Upper lobe of left lung (tissue), 6 donors: ENCODE results near the gene GUCA2B. TPM values are rescaled to one million over a fixed set of nuclear protein-coding genes. Genes with fewer than 3 reads are reported as not detected.
A peak's percentile ranks its signal among the peaks of the same experiment; 100 is the strongest.

Source experiments
- ATAC-seq, 2 donors: fragments of 200-7000 bp; cut with Tn5 transposase; one replicate each; pipeline ENCODE4 v1.9.1; 2022; ENCODE audit warnings: mild to moderate bottlenecking in 2 of 2, moderate library complexity in 2 of 2; ENCODE audit not compliant: low FRiP score in 2 of 2
- DNase-seq, 2 donors: peaks; one replicate each; pipeline ENCODE4 v3.0.0-alpha.2; 2019 to 2020
- H3K27ac ChIP-seq, 4 donors: fragments of 200-600 bp; sonication (generic); one replicate each; pipeline ENCODE4 v1.5.1; 2016 to 2019
- H3K27me3 ChIP-seq, 4 donors: fragments of 200-600 bp; sonication (generic); one replicate each; pipeline ENCODE4 v1.5.1; 2017 to 2019
- H3K36me3 ChIP-seq, 4 donors: fragments of 200-600 bp; sonication (generic); one replicate each; pipeline ENCODE4 v1.5.1; 2016 to 2019
- H3K4me1 ChIP-seq, 4 donors: fragments of 200-600 bp; sonication (generic); one replicate each; pipeline ENCODE4 v1.5.1; 2018 to 2019
- H3K4me3 ChIP-seq, 4 donors: fragments of 200-600 bp; sonication (generic); one replicate each; pipeline ENCODE4 v1.5.1; 2017 to 2019; ENCODE audit warnings: mild to moderate bottlenecking in 2 of 4, moderate library complexity in 1 of 4
- H3K9me3 ChIP-seq, 4 donors: fragments of 200-600 bp; sonication (generic); one replicate each; pipeline ENCODE4 v1.5.1; 2018 to 2019
- EP300 ChIP-seq, 4 donors: sonication (generic); formaldehyde crosslinking; IDR thresholded peaks; one replicate each; pipeline ENCODE4 v1.5.1; 2017; ENCODE audit warnings: antibody characterized with exemption in 4 of 4, control low read depth in 2 of 4
- POLR2A ChIP-seq, 4 donors: fragments of 450-650 bp; IDR thresholded peaks; one replicate each; pipeline ENCODE4 v1.5.1; 2016 to 2017; ENCODE audit warnings: antibody characterized with exemption in 4 of 4, mild to moderate bottlenecking in 2 of 4
- POLR2AphosphoS5 ChIP-seq, 2 donors: sonication (generic); formaldehyde crosslinking; IDR thresholded peaks; one replicate each; pipeline ENCODE4 v1.5.1; 2017; ENCODE audit warnings: antibody characterized with exemption in 2 of 2
- WGBS, 2 donors: methylation state at CpG; one replicate each; pipeline ENCODE4 v1.1.5; 2017 to 2018; 5-methylcytosine and 5-hydroxymethylcytosine counted together
- total RNA-seq, 6 donors: library from RNA; depleted of rRNA in 4 of 6; stranded (reverse); fragments of >200 nt in 4 of 6; gene quantifications; one replicate each; pipeline versions ENCODE4 v1.1.0 to v1.2.1, GENCODE V29; 2016 to 2021
- TF ChIP-seq, protein P1 (sequence below), 6 experiments: fragments of 450-650 bp in 4 of 6; fragments of 200-600 bp in 2 of 6; sonication (generic) in 2 of 6; IDR thresholded peaks; one replicate each; pipeline ENCODE4 v1.5.1; 2016 to 2019; ENCODE audit warnings: antibody characterized with exemption in 6 of 6
- donor health status: DM: no; HTN: no; CAD: no; lungs with moderate emphysema.
- donor health status: DM: no; HTN: yes; CAD: no; lungs with severe emphysema.

The GUCA2B gene
- total RNA-seq, 6 donors from 2014 or later = not detected

DNA sequence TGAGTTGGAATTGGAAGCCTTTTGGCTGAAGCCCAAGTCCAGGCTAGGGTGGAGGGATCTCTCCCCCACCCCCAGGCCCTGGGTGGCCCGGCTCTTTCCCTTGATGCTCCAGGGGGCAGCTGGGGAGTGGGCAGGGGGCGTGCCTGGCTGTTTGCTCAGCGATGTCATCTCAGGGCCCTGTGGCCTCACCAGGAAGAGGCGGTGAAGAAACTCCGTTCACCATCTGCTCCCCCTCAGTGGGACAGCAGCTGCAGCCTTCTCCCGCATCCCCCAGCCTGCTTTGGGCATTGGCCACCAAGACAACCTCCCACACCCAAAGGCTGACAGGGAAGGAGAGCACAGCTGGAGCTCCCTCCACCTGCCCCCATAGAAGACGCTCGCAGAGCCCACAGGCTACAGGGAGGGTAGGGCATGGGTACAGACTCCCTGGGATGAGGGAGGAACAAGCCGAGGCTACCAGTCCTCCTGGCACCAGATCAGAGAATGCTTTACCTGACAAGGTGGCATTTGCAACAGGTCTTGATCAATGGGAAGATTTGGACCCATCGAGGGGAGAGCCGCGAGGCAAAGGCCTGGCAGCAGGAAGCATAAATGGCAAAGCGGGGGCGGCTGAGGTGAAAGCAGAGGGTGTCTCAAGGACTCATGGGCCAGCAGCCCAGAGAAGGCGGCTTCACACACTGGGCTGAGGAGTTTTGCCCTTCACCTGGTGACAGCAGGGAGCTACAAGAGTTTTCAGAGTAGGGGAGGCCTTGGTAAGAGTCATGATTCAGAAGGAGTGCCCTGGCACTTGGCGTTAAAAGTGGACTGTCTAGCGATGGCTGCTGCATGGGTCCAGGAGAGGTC is 17.8 kb downstream of the GUCA2B start:
- H3K4me3 ChIP-seq = no peak overlapping the region
- no peaks in the 10 kb centered on the region for H3K36me3 ChIP-seq
- ATAC-seq (peak in 1 of 2 donors; percentile 68), DNase-seq (peak in 1 of 2 donors; percentile 73)
- 63 to 76% methylated on average over 15 to 17 of the region's 17 CpGs for WGBS, 2 donors
- H3K27me3 ChIP-seq = no peaks in the 10 kb centered on the region
- H3K9me3 ChIP-seq = no peaks in the 10 kb centered on the region
- peaks cover 30 to 39% (median 32%) of the 10 kb centered on the region in 4 donors for H3K4me1 ChIP-seq
- TF ChIP-seq EP300 (IDR thresholded peaks at IDR 0.05) = no peak
- TF ChIP-seq POLR2AphosphoS5 (IDR thresholded peaks at IDR 0.05) = no peak
- TF ChIP-seq, protein P1, sequence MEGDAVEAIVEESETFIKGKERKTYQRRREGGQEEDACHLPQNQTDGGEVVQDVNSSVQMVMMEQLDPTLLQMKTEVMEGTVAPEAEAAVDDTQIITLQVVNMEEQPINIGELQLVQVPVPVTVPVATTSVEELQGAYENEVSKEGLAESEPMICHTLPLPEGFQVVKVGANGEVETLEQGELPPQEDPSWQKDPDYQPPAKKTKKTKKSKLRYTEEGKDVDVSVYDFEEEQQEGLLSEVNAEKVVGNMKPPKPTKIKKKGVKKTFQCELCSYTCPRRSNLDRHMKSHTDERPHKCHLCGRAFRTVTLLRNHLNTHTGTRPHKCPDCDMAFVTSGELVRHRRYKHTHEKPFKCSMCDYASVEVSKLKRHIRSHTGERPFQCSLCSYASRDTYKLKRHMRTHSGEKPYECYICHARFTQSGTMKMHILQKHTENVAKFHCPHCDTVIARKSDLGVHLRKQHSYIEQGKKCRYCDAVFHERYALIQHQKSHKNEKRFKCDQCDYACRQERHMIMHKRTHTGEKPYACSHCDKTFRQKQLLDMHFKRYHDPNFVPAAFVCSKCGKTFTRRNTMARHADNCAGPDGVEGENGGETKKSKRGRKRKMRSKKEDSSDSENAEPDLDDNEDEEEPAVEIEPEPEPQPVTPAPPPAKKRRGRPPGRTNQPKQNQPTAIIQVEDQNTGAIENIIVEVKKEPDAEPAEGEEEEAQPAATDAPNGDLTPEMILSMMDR (IDR thresholded peaks at IDR 0.05) = no peak
- H3K27ac ChIP-seq = peak overlapping the region; percentile 8 to 71 (median 58)

DNA sequence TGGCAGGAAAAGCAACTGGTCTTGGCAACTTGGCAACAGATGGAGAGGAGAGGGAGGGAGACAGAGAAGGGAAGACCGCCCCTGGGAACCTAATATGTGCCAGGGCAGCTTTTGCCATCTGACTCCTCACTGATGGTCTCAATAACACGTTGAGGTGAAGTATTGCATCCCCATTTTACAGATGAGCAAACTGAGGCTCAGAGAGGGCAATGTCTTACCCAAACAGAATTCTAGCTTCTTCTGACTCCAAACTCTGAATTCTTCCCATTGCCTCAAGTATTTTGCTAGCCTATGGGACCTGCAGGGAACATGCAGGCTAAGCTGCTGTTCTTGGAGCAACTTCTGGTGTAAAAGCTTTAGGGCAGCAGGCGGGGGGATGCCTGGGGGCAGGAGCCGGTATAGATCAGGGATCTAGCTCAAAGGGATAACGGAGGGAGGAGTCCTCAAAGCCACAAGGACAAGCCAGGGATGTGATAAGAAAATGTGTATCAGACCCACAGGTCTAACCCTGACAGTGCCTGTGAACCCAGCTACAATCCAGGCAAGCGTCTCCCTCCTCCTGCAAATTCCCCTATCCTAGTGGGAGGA is 18.6 kb downstream of the GUCA2B start:
- H3K9me3 ChIP-seq = no peaks in the 10 kb centered on the region
- H3K27me3 ChIP-seq = no peaks in the 10 kb centered on the region
- TF ChIP-seq POLR2A (IDR thresholded peaks at IDR 0.05) (no peak), EP300 (IDR thresholded peaks at IDR 0.05) (no peak), POLR2AphosphoS5 (IDR thresholded peaks at IDR 0.05) (no peak)
- TF ChIP-seq, protein P1 (IDR thresholded peaks at IDR 0.05) = no peak
- peak overlapping the region; percentile 8 to 71 (median 58) for H3K27ac ChIP-seq
- no peaks in the 10 kb centered on the region for H3K36me3 ChIP-seq
- H3K4me1 ChIP-seq = peaks cover 27 to 36% (median 29%) of the 10 kb centered on the region in 4 donors
- ATAC-seq = no peak
- H3K4me3 ChIP-seq = no peak overlapping the region
- 60 to 82% methylated on average over 5 to 6 of the region's 6 CpGs for WGBS, 2 donors
- DNase-seq = no peak

DNA sequence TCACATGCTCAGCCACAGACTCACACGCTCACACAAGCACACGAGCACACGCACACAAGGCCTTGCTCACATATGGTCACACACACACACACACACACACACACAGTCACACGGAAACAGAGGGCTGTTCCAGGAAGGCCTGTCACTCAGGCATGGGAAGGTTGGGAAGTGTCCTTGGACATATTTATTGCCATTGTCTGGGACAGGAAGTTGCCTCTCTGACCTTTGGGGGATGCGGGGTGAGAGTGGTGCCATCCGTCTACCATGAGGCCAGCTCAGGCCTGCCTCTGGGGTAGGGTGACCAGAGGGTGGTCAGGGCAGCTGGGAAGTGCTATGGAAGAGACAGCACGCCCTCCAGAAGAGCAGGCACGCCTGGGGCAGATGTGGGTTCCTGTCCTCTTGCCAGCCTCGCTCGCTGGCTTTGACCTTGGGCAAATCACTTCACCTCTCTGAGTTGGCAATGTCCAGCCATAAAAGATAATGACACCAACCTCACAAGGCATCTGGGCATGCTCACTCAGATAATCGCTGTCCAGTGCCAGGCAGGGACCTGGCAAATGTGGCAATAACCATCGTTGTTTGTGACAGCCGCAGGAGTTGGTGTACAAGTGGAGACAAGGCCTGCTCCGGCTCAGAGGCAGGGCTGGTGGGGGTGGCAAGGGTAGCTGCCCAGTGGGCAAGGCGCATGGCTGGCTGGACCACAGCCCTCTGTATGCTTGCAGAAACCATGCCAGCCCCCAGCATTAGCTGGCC is 19.3 kb downstream of the GUCA2B start:
- peak; percentile 46 to 89 for TF ChIP-seq POLR2AphosphoS5 (IDR thresholded peaks at IDR 0.05)
- no peak for TF ChIP-seq POLR2A (IDR thresholded peaks at IDR 0.05)
- peak in 2 of 4 donors; percentile 15 to 62 for TF ChIP-seq EP300 (IDR thresholded peaks at IDR 0.05)
- no peaks in the 10 kb centered on the region for H3K36me3 ChIP-seq
- no peaks in the 10 kb centered on the region for H3K9me3 ChIP-seq
- 49 to 64% methylated on average over 11 to 15 of the region's 15 CpGs for WGBS, 2 donors
- DNase-seq = no peak
- peak overlapping the region in 3 of 4 donors; percentile 53 to 73 (median 71) for H3K27ac ChIP-seq
- ATAC-seq = no peak
- H3K4me1 ChIP-seq = peaks cover 27 to 44% (median 31%) of the 10 kb centered on the region in 4 donors
- no peak overlapping the region for H3K4me3 ChIP-seq
- H3K27me3 ChIP-seq = no peaks in the 10 kb centered on the region

DNA sequence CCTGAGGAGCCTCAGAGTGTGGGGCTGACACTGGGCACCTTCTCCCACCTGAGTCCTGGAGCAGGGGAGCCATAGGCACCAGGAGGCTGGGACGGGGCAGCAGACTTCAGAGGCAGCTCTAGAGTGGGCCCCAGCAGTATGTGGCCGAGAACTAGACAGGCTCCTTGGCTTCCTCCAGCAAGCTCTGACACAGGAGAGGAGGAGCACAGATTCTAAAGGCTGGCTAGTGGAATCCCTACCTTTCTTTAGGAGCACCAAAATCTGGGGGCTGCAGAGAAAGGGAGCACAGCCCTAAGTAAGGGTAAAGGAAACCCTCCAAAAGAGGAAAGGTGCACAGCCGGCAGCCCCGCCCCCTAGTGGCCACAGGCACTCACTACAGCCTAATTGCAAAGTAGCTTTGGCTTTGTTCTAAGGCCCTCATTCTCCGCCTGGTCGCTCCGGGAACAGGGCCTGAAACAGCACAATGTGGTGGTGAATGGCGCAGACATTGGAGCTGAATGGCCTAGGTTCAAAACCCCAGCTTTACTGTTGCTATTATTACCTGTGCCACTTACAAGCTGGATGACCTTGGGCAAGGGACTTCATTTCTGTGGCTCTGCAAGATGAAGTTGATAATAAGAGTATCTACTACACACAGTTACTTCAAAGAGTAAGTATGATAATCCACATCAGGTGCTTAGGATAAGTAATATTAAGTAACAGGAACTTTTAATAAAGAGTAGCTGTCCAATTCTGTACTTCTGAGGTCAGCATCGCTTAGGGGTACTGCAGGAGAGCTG is 20.1 kb downstream of the GUCA2B start:
- Histone ChIP-seq H3K9me3 (no peaks in the 10 kb centered on the region), H3K4me3 (no peak overlapping the region), H3K4me1 (peaks cover 32 to 51% (median 38%) of the 10 kb centered on the region in 4 donors), H3K36me3 (no peaks in the 10 kb centered on the region), H3K27me3 (no peaks in the 10 kb centered on the region), H3K27ac (peak overlapping the region in 3 of 4 donors; percentile 53 to 73 (median 71))
- 39 to 51% methylated on average over 4 to 9 of the region's 9 CpGs for WGBS, 2 donors
- TF ChIP-seq, protein P1 (IDR thresholded peaks at IDR 0.05) = peak; percentile 81 to 94 (median 90)
- no peak for TF ChIP-seq POLR2AphosphoS5 (IDR thresholded peaks at IDR 0.05)
- peak; percentile 81 to 84 for ATAC-seq
- peak in 1 of 2 donors; percentile 75 for DNase-seq
